Testis (tissue), 2 donors: ENCODE measurements around the gene IL15RA.

Experiments
- POLR2A ChIP-seq: fragments of 450-650 bp; IDR thresholded peaks from one replicate; pipeline ENCODE4 v1.6.1; 2017; ENCODE audit warnings: antibody characterized with exemption, mild to moderate bottlenecking, moderate library complexity
- TF ChIP-seq, protein P1 (sequence below), 3 experiments: fragments of 450-650 bp in 2 of 3; fragments of 200-600 bp in 1 of 3; sonication (generic) in 1 of 3; IDR thresholded peaks; one replicate each; pipeline ENCODE4 v1.5.1; 2016 to 2019; ENCODE audit warnings: antibody characterized with exemption in 3 of 3, mild to moderate bottlenecking in 2 of 3, moderate library complexity in 1 of 3

DNA sequence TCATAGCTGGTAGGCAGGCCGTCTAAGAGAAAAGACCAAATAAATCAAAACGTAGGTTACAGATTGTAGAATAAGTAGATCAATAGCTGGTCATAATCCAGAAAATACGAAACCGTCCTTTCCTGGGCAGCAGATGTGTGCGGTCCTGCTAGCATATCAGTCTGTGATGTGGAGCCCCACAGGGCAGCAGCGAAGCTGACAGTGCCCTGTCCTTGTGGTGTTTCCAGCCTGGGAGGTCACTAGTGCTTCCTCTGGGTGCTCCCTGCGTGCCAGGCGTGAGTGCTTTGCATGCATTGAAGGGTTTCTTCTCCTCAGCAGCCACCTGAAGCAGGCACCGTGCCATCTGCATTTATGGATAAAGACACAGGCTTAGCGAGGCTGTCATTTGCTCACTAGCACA, 41.7 kb downstream of the IL15RA start:
- TF ChIP-seq, protein P1, sequence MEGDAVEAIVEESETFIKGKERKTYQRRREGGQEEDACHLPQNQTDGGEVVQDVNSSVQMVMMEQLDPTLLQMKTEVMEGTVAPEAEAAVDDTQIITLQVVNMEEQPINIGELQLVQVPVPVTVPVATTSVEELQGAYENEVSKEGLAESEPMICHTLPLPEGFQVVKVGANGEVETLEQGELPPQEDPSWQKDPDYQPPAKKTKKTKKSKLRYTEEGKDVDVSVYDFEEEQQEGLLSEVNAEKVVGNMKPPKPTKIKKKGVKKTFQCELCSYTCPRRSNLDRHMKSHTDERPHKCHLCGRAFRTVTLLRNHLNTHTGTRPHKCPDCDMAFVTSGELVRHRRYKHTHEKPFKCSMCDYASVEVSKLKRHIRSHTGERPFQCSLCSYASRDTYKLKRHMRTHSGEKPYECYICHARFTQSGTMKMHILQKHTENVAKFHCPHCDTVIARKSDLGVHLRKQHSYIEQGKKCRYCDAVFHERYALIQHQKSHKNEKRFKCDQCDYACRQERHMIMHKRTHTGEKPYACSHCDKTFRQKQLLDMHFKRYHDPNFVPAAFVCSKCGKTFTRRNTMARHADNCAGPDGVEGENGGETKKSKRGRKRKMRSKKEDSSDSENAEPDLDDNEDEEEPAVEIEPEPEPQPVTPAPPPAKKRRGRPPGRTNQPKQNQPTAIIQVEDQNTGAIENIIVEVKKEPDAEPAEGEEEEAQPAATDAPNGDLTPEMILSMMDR (IDR thresholded peaks at IDR 0.05): no peak
- TF ChIP-seq POLR2A: no peak
